K562 (cell line): ENCODE data around the gene NRIP2. TPM values are rescaled to one million over a fixed set of nuclear protein-coding genes. Genes with fewer than 3 reads are reported as not detected.

Experiments used
- BDP1 ChIP-seq: IDR thresholded peaks from 3 replicates; pipeline ENCODE4 v1.6.1; 2011; ENCODE audit not compliant: insufficient read length, insufficient read depth
- CBX1 ChIP-seq: sonication (generic); IDR thresholded peaks from 2 replicates; pipeline ENCODE4 v1.6.1; 2016; ENCODE audit warnings: antibody characterized with exemption, low read depth, mild to moderate bottlenecking
- CCAR2 ChIP-seq: fragments of 200-400 bp; formaldehyde crosslinking; IDR thresholded peaks from 2 replicates; pipeline ENCODE4 v1.6.1; 2017; ENCODE audit warnings: mild to moderate bottlenecking, low read depth, low read length
- CTBP1 ChIP-seq: fragments of 450-650 bp; IDR thresholded peaks from 2 replicates; pipeline ENCODE4 v1.6.1; 2016; ENCODE audit warnings: borderline replicate concordance
- FOS ChIP-seq: IDR thresholded peaks from 3 replicates; pipeline ENCODE4 v1.6.1; 2011; ENCODE audit not compliant: insufficient read length; ENCODE audit errors: extremely low read depth
- HMGN3 ChIP-seq: IDR thresholded peaks from 2 replicates; pipeline ENCODE4 v1.6.1; 2011; ENCODE audit warnings: borderline replicate concordance, low read depth, mild to moderate bottlenecking, mixed read lengths, low read length; ENCODE audit not compliant: insufficient read length; ENCODE audit errors: extremely low read depth
- KDM5B ChIP-seq: fragments of 200-600 bp; sonication (generic); IDR thresholded peaks from 2 replicates; pipeline ENCODE4 v1.6.1; 2012; ENCODE audit warnings: low read depth, mild to moderate bottlenecking, moderate library complexity, low read length, control low read depth, inconsistent platforms; ENCODE audit not compliant: insufficient replicate concordance
- MAZ ChIP-seq, 2 experiments: fragments of 450-650 bp in 1 of 2; sonication (generic) in 1 of 2; formaldehyde crosslinking; IDR thresholded peaks in 1 of 2; conservative IDR thresholded peaks in 1 of 2; 2 replicates each; pipeline versions ENCODE4 v1.4.0 to v1.5.0; 2020; ENCODE audit warnings: mild to moderate bottlenecking in 1 of 2, missing genetic modification reagents in 1 of 2
- MEF2D ChIP-seq: conservative IDR thresholded peaks from 2 replicates; pipeline ENCODE4 v1.6.1; 2016; ENCODE audit warnings: low read depth, missing genetic modification characterization, missing compliant biosample characterization
- NFXL1 ChIP-seq: fragments of 450-650 bp; formaldehyde crosslinking; IDR thresholded peaks from 2 replicates; pipeline ENCODE4 v1.4.0; 2021; ENCODE audit warnings: mild to moderate bottlenecking
- PCBP2 ChIP-seq: fragments of 200-400 bp; formaldehyde crosslinking; IDR thresholded peaks from 2 replicates; pipeline ENCODE4 v1.6.1; 2018; ENCODE audit warnings: low read length, low read depth, mild to moderate bottlenecking, moderate library complexity; ENCODE audit not compliant: poor library complexity, severe bottlenecking
- PHF8 ChIP-seq: fragments of 200-600 bp; sonication (generic); IDR thresholded peaks from 2 replicates; pipeline ENCODE4 v1.6.1; 2012; ENCODE audit warnings: mixed run types, mild to moderate bottlenecking, inconsistent platforms, low read length, moderate library complexity, borderline replicate concordance
- PML ChIP-seq: IDR thresholded peaks from 2 replicates; pipeline ENCODE4 v1.6.1; 2012; ENCODE audit warnings: low read length, inconsistent platforms
- POLR2A ChIP-seq: fragments of 450-650 bp; conservative IDR thresholded peaks from 2 replicates; pipeline ENCODE4 v1.6.1; 2016
- RNF2 ChIP-seq: sonication (generic); IDR thresholded peaks from 2 replicates; pipeline ENCODE4 v1.6.1; 2016
- ZFP91 ChIP-seq: sonication (generic); formaldehyde crosslinking; IDR thresholded peaks from 2 replicates; pipeline ENCODE4 v1.8.0; 2022; ENCODE audit warnings: mild to moderate bottlenecking, missing genetic modification reagents
- ZFX ChIP-seq: sonication (generic); formaldehyde crosslinking; IDR thresholded peaks from 2 replicates; pipeline ENCODE4 v1.8.0; 2022; ENCODE audit warnings: mild to moderate bottlenecking, missing genetic modification reagents, moderate library complexity
- ZMIZ1 ChIP-seq, 2 experiments: fragments of 150-350 bp in 1 of 2; IDR thresholded peaks; 2 replicates each; pipeline ENCODE4 v1.6.1; 2012 to 2016; ENCODE audit warnings: low read depth in 2 of 2, low read length in 2 of 2, mild to moderate bottlenecking in 1 of 2, moderate library complexity in 1 of 2
- ZNF431 ChIP-seq: sonication (generic); formaldehyde crosslinking; IDR thresholded peaks from 2 replicates; pipeline ENCODE4 v1.8.0; 2022; ENCODE audit warnings: mild to moderate bottlenecking, missing genetic modification reagents
- ZNF639 ChIP-seq, 2 experiments: fragments of 200-800 bp in 1 of 2; sonication (Bioruptor generic) in 1 of 2; sonication (generic) in 1 of 2; formaldehyde crosslinking in 1 of 2; IDR thresholded peaks in 1 of 2; conservative IDR thresholded peaks in 1 of 2; 2 replicates each; pipeline versions ENCODE4 v1.5.0 to v1.6.1; 2016 to 2020; ENCODE audit warnings: missing compliant biosample characterization in 1 of 2, missing genetic modification characterization in 1 of 2, missing genetic modification reagents in 1 of 2
- polyA plus RNA-seq, 8 experiments: library from polyadenylated mRNA; depleted of rRNA in 4 of 8; stranded (reverse) in 5 of 8; unstranded in 3 of 8; fragments of >200 nt; fragmentation: Nextera tagmentation in 2 of 8; fragmentation: Illumina TruSeq in 1 of 8; extraction: Ambion mirVana in 2 of 8; extraction: Trizol in 1 of 8; gene quantifications; 2 replicates each; pipeline versions ENCODE4 v1.2.1 to v1.2.3, GENCODE V29; 2011 to 2014; ENCODE audit warnings: inconsistent platforms in 1 of 8, missing spikeins in 1 of 8
- total RNA-seq, 7 experiments: library from RNA; depleted of rRNA in 6 of 7; stranded (reverse); fragments of >200 nt in 6 of 7; fragmentation: Illumina TruSeq in 2 of 7; extraction: Trizol in 2 of 7; gene quantifications; 2 replicates each; pipeline versions ENCODE4 v1.2.1 to v1.2.3, GENCODE V29; 2011 to 2021; ENCODE audit warnings: low replicate concordance in 1 of 7
- TF ChIP-seq, protein P1 (sequence below): fragments of 450-650 bp; IDR thresholded peaks from 2 replicates; pipeline ENCODE4 v1.6.1; 2016; ENCODE audit warnings: low read depth, mild to moderate bottlenecking, moderate library complexity

Gene NRIP2
- total and polyA plus RNA-seq, 9 of the 15 experiments (the other 6 are each of a cell fraction or from before 2014, with no cell fraction given), result 0.07 to 0.10 TPM; not detected in 7

- TF ChIP-seq ZMIZ1 (IDR thresholded peaks at IDR 0.05; ENCODE audit: low read depth in 2 of 2, low read length in 2 of 2) (no peak), MAZ (CRISPR knock-in tag; conservative IDR thresholded peaks at IDR 0.05 in 1 of 2, IDR thresholded peaks at IDR 0.05 in 1 of 2) (peak; percentile 83 to 95), NFXL1 (no peak), PCBP2 (no peak), MEF2D (tag) (no peak), KDM5B (no peak), POLR2A (peak; percentile 62; the same call in 1 of the 2 replicates), BDP1 (no peak), FOS (no peak), ZFX (CRISPR knock-in tag) (peak; percentile 56), CCAR2 (no peak), HMGN3 (peak; percentile 63), PML (no peak), CBX1 (peak; percentile 59; the same call in 1 of the 2 replicates), ZNF639 (CRISPR knock-in tag; conservative IDR thresholded peaks at IDR 0.05 in 1 of 2, IDR thresholded peaks at IDR 0.05 in 1 of 2) (0 out of 4 replicates have a peak, but pooled peaks of 1 of the 2 experiments have one; percentile 35), ZFP91 (CRISPR knock-in tag) (no peak), RNF2 (no peak), PHF8 (peak; percentile 58; the same call in 1 of the 2 replicates), CTBP1 (peak; percentile 91), ZNF431 (CRISPR knock-in tag) (no peak)
- TF ChIP-seq, protein P1, sequence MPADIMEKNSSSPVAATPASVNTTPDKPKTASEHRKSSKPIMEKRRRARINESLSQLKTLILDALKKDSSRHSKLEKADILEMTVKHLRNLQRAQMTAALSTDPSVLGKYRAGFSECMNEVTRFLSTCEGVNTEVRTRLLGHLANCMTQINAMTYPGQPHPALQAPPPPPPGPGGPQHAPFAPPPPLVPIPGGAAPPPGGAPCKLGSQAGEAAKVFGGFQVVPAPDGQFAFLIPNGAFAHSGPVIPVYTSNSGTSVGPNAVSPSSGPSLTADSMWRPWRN, result no peak
Observed at GRCh38 chr12:2794736-2795289, 40.0 kb downstream of the NRIP2 start, which contains the start of gene FKBP4 (continued).
